Activated CD4-positive, alpha-beta memory T cell treated with anti-CD3 and anti-CD28 coated beads for 36 hours (primary cell): ENCODE data around the gene CHD9. TPM values are rescaled to one million over a fixed set of nuclear protein-coding genes. Genes with fewer than 3 reads are reported as not detected.
"Not testable (repeated sequence)": the region's sequence is repeated elsewhere in the genome, so short reads cannot be mapped to it uniquely, and the experiment has no call there.

Experiments used
- CTCF ChIA-PET: fragments of 350-600 bp; sonication (Branson Sonifier 250); formaldehyde crosslinking; loops from one replicate; lab custom pipeline; 2021; ENCODE audit warnings: antibody characterized with exemption, inconsistent platforms; lab: Charles Lee
- POLR2A ChIA-PET: fragments of 350-600 bp; sonication (Branson Sonifier 250); formaldehyde crosslinking; loops from one replicate; lab custom pipeline; 2021; ENCODE audit warnings: antibody characterized with exemption; lab: Charles Lee
- DNase-seq: peaks from one replicate; pipeline ENCODE4 v3.0.0-alpha.2; 2020
- H3K27ac Mint-ChIP-seq: one replicate; pipeline ENCODE4 v1.8.0; 2021; ENCODE audit warnings: mixed read lengths
- H3K27me3 Mint-ChIP-seq: one replicate; pipeline ENCODE4 v1.8.0; 2021; ENCODE audit warnings: mixed read lengths
- H3K36me3 Mint-ChIP-seq: one replicate; pipeline ENCODE4 v1.8.0; 2021; ENCODE audit warnings: mixed read lengths
- H3K4me1 Mint-ChIP-seq: one replicate; pipeline ENCODE4 v1.8.0; 2021; ENCODE audit warnings: low read depth, mixed read lengths
- H3K4me3 Mint-ChIP-seq: one replicate; pipeline ENCODE4 v1.8.0; 2021; ENCODE audit warnings: mild to moderate bottlenecking, mixed read lengths
- H3K9me3 Mint-ChIP-seq: one replicate; pipeline ENCODE4 v1.8.0; 2021; ENCODE audit warnings: mixed read lengths
- intact Hi-C: fragments of 100-400 bp; cut with micrococcal nuclease; formaldehyde crosslinking; loops from one replicate; pipeline ENCODE4 v1.15.1; 2023
- total RNA-seq, 2 experiments: library from RNA; stranded (reverse); gene quantifications; one replicate each; pipeline ENCODE4 v1.2.3, GENCODE V29; 2021

CHD9 gene
- total RNA-seq, 2 experiments from 2014 or later: 15.0 to 15.5 TPM

DNA sequence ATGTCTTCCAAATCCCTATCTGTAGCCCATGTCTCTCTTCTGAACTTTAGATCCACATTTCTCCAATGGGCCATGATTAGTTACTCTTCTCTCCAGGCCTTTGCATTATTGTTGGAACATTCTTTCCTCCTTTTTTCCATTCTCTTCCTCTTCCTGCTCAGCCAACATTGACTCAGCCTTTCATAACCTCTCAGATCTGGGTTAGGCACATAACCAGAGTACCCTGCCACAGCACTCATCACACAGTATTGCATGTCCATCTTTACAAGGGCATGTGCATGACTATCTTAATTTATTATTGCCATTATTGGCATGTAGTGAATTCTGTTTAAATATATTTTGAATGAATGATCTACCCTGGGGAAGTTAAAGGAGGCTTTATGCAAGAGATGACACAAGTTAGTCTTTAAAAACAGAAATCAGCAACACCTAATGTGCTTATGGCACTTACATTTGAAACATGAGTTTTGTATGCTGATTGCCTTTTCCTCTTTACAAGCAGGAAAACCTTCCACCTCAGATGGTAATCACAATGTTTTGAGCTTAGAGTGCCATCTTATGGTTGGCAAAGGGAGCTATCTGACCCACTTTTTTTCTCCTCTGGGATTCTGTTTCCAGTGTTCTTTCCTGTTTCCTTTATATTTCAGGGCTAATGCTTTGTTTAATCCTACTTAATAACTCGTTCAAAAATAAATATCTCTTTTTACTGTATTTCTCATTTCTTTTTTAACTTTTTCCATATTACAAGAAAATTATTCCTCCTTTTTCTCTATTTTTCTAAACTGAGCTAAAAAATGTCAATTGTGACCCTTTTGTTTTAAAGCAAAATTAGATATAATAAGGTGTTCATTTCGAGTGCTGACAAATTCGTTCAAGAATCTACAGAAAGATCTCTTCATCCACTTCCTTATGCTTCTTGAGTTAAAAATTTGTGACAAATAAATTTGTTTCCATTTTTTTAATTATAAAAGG, 228.5 kb downstream of the CHD9 start:
- ChIA-PET POLR2A (no interaction called here), CTCF (interaction anchor here (0.6 to 2.9 kb wide), 11 partner anchors 10 to 1091 kb away, joined by 3 to 26 read pairs (median 3); partner anchors contain the start of gene CHD9)
- H3K27ac Mint-ChIP-seq: no peak overlapping the region
- no peaks in the 10 kb centered on the region for H3K4me1 Mint-ChIP-seq
- no peak overlapping the region for H3K4me3 Mint-ChIP-seq
- peaks cover 5% of the 10 kb centered on the region for H3K36me3 Mint-ChIP-seq
- intact Hi-C loops: loop anchor here (1.0 to 10.0 kb wide), 3 partner anchors 148 to 228 kb away; partner anchors contain the start of gene AKTIP
- no peak for DNase-seq
- H3K9me3 Mint-ChIP-seq: no peaks in the 10 kb centered on the region
- no peaks in the 10 kb centered on the region for H3K27me3 Mint-ChIP-seq

- H3K9me3 Mint-ChIP-seq: no peaks in the 10 kb centered on the region
- ChIA-PET CTCF (interaction anchor here (2.9 kb wide), 1 partner anchor 230 kb away, joined by 26 read pairs; the partner anchor contains the start of gene CHD9), POLR2A (no interaction called here)
- no peaks in the 10 kb centered on the region for H3K4me1 Mint-ChIP-seq
- no peak overlapping the region for H3K4me3 Mint-ChIP-seq
- no peak overlapping the region for H3K27ac Mint-ChIP-seq
- intact Hi-C loops: loop anchor here (10.0 kb wide), 2 partner anchors 150 to 220 kb away; partner anchors contain the start of gene AKTIP
- no peaks in the 10 kb centered on the region for H3K27me3 Mint-ChIP-seq
- no peak for DNase-seq
- H3K36me3 Mint-ChIP-seq: peaks cover 10% of the 10 kb centered on the region
Observed at GRCh38 chr16:53285236-53285635, 230.4 kb downstream of the CHD9 start.

DNA sequence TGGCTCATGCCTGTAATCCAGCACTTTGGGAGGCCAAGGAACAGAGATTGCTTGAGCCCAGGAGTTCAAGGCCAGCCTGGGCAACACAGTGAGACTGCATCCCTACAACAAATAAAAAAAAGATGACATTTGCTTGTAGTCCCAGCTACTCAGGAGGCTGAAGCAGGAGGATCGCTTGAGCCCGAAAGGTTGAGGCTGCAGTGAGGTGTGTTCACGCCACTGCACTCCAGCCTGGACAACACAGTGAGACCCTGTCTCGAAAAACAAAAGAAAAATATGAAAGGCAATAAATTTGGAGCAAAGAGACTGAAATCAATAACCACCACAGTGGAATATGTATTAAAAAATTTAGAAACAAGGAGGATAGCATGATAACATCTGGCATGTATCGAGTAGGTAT, 235.7 kb downstream of the CHD9 start:
- Mint-ChIP-seq H3K27me3 (no peaks in the 10 kb centered on the region), H3K4me1 (no peaks in the 10 kb centered on the region), H3K9me3 (no peaks in the 10 kb centered on the region), H3K27ac (no peak overlapping the region), H3K4me3 (no peak overlapping the region), H3K36me3 (peaks cover 17% of the 10 kb centered on the region)
- ChIA-PET POLR2A (no interaction called here), CTCF (no interaction called here)
- DNase-seq: no peak
- intact Hi-C loops: no loop called here

DNA sequence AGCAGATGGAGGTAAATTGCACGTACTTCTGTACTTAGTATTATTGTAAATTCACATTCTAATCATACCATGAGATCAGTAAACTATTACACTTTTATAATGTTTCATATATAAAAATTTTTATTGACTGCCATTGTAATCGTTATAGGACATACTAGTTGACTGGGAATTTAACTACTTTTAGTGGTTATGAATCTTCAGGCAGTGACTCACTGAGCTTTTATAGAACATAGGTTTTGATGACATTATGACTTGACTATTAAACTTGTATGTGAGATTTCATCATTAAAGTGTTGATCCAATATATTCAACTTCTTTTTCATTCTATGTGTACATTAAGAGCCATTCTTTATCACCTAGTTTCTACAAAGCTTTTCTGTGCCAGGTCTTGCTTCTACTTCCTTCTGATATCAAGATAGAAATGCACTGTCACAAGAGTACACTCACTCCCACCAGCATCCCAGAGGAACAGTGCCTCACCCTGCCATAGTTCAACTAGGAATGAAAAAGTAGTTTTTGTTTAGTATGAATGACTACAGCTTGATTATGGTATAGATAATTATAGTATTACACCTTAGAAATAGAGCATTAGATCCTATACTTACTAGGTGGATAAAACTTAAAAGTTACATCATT, 237.1 kb downstream of the CHD9 start:
- no peaks in the 10 kb centered on the region for H3K9me3 Mint-ChIP-seq
- POLR2A ChIA-PET: no interaction called here
- intact Hi-C loops: no loop called here
- H3K36me3 Mint-ChIP-seq: peaks cover 18% of the 10 kb centered on the region
- no peak overlapping the region for H3K4me3 Mint-ChIP-seq
- CTCF ChIA-PET: interaction anchor here (1.8 kb wide), 1 partner anchor 237 kb away, joined by 4 read pairs; the partner anchor contains the start of gene CHD9
- DNase-seq: no peak
- no peaks in the 10 kb centered on the region for H3K4me1 Mint-ChIP-seq
- H3K27me3 Mint-ChIP-seq: no peaks in the 10 kb centered on the region
- no peak overlapping the region for H3K27ac Mint-ChIP-seq

DNA sequence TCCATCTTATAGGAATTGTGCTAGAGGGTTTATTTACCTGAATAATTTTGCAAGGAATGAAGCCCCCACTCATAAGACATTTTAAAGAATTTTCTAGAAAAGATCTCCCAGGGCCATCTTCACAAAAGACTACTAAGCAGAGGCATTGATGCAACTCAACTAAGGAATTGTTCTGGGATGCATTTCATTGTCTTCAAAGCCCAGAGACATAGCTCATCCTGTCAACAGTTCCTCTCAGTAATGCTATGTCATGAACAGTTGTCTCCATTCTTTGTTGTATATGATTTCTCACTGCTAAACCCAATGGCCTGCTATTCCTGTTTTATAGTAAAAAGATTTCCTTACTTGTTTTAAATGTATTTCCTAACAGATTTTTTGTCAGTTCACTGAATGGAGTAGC, 242.7 kb downstream of the CHD9 start:
- no peak for DNase-seq
- ChIA-PET POLR2A (no interaction called here), CTCF (interaction anchor here (1.1 kb wide), 1 partner anchor 14 kb away, joined by 3 read pairs; no protein-coding TSS in a partner anchor)
- Mint-ChIP-seq H3K4me3 (no peak overlapping the region), H3K27ac (no peak overlapping the region), H3K36me3 (peaks cover 21% of the 10 kb centered on the region), H3K9me3 (no peaks in the 10 kb centered on the region), H3K27me3 (no peaks in the 10 kb centered on the region), H3K4me1 (no peaks in the 10 kb centered on the region)
- intact Hi-C loops: no loop called here

DNA sequence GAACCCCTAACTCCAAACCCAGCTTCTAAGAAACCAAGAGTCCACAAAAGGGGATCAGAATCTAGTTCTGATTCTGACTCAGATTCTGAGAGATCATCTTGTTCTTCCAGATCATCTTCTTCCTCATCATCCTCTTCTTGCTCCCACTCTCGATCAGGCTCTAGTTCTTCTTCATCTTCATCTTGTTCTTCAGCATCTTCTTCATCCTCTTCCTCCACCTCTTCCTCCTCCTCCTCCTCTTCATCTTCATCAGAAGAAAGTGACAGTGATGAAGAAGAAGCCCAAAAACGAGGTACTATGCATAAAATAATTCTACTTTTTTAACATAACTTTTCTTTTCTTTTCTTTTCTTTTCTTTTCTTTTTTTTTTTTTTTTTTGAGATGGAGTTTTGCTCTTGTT, 249.5 kb downstream of the CHD9 start:
- no peaks in the 10 kb centered on the region for H3K27me3 Mint-ChIP-seq
- H3K9me3 Mint-ChIP-seq: no peaks in the 10 kb centered on the region
- ChIA-PET CTCF (no interaction called here), POLR2A (interaction anchor here (0.6 kb wide), 1 partner anchor 14 kb away, joined by 3 read pairs; no protein-coding TSS in a partner anchor)
- DNase-seq: no peak
- intact Hi-C loops: no loop called here
- H3K36me3 Mint-ChIP-seq: peaks cover 18% of the 10 kb centered on the region
- no peak overlapping the region for H3K4me3 Mint-ChIP-seq
- no peak overlapping the region for H3K27ac Mint-ChIP-seq
- H3K4me1 Mint-ChIP-seq: no peaks in the 10 kb centered on the region

DNA sequence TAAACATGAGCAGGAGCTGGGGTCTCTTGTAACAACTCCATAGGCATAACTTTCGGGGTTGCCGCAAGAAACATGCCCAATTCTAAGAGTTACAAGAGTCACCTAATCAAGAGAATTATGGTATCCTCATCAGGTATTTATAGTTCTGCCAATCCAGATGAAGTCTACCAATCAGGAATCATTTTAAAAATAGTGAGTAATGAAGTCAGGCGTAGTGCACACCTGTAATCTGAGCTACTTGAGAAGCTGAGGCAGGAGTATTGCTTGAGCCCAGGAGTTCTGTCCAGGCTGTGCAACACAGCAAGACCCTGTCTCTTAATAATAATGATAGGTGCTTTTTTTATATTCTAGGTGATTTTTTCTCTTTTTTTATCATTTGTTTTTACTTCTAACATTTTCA, 251.0 kb downstream of the CHD9 start:
- ChIA-PET CTCF (no interaction called here), POLR2A (interaction anchor here (0.7 kb wide), 1 partner anchor 19 kb away, joined by 3 read pairs; no protein-coding TSS in a partner anchor)
- intact Hi-C loops: no loop called here
- H3K27ac Mint-ChIP-seq: no peak overlapping the region
- H3K4me3 Mint-ChIP-seq: no peak overlapping the region
- no peaks in the 10 kb centered on the region for H3K4me1 Mint-ChIP-seq
- H3K9me3 Mint-ChIP-seq: no peaks in the 10 kb centered on the region
- DNase-seq: no peak
- no peaks in the 10 kb centered on the region for H3K27me3 Mint-ChIP-seq
- H3K36me3 Mint-ChIP-seq: peaks cover 24% of the 10 kb centered on the region

DNA sequence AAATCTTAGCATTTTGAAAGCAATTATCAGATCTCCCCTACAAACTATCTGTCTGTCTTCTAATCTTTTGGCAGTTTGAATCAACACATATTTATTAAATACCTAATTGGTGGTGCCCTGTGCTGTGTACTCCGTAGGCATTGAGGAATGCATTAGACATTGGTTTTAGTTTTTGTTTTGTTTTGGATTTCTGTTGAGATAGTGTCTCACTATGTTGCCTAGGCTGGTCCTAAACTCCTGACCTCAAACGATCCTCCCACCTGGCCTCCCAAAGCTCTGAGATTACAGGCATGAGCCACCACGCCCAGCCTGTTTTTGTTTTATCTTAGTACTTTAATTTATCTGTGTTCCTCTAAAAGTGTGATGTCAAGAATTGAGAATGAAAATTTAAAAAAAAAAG, 254.7 kb downstream of the CHD9 start:
- DNase-seq: no peak
- Mint-ChIP-seq H3K36me3 (peaks cover 16% of the 10 kb centered on the region), H3K4me1 (no peaks in the 10 kb centered on the region), H3K4me3 (no peak overlapping the region), H3K27me3 (no peaks in the 10 kb centered on the region), H3K9me3 (no peaks in the 10 kb centered on the region), H3K27ac (no peak overlapping the region)
- intact Hi-C loops: no loop called here
- POLR2A ChIA-PET: no interaction called here
- CTCF ChIA-PET: no interaction called here

- POLR2A ChIA-PET: no interaction called here
- H3K27ac Mint-ChIP-seq: no peak overlapping the region
- no peaks in the 10 kb centered on the region for H3K9me3 Mint-ChIP-seq
- intact Hi-C loops: no loop called here
- no peaks in the 10 kb centered on the region for H3K27me3 Mint-ChIP-seq
- CTCF ChIA-PET: interaction anchor here (1.5 kb wide), 1 partner anchor 266 kb away, joined by 4 read pairs; the partner anchor contains the start of gene CHD9
- H3K4me3 Mint-ChIP-seq: no peak overlapping the region
- H3K4me1 Mint-ChIP-seq: no peaks in the 10 kb centered on the region
- peaks cover 22% of the 10 kb centered on the region for H3K36me3 Mint-ChIP-seq
- DNase-seq: no peak
Observed at GRCh38 chr16:53320992-53321391, 266.2 kb downstream of the CHD9 start.

DNA sequence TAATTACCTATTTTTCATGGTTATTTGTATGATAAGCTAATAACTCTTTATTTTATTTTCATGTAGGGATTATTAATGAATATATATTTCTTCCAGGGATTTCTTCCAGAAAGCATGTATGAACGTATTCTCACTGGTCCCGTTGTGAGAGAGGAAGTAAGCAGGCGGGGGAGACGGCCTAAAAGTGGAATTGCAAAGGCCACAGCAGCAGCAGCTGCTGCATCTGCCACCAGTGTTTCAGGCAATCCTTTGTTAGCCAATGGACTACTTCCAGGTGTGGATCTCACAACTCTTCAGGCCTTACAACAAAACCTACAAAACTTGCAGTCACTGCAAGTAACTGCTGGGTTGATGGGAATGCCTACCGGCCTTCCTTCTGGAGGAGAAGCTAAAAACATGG, 269.1 kb downstream of the CHD9 start:
- intact Hi-C loops: no loop called here
- no peak overlapping the region for H3K27ac Mint-ChIP-seq
- no peaks in the 10 kb centered on the region for H3K4me1 Mint-ChIP-seq
- H3K36me3 Mint-ChIP-seq: peaks cover 13% of the 10 kb centered on the region
- no peak overlapping the region for H3K4me3 Mint-ChIP-seq
- CTCF ChIA-PET: no interaction called here
- H3K9me3 Mint-ChIP-seq: no peaks in the 10 kb centered on the region
- no peak for DNase-seq
- POLR2A ChIA-PET: interaction anchor here (0.6 kb wide), 1 partner anchor 18 kb away, joined by 3 read pairs; no protein-coding TSS in a partner anchor
- H3K27me3 Mint-ChIP-seq: no peaks in the 10 kb centered on the region

GRCh38 chr16:53330991-53331390, 276.2 kb downstream of the CHD9 start:
- DNase-seq, H3K4me1 Mint-ChIP-seq, H3K36me3 Mint-ChIP-seq, intact Hi-C loops, POLR2A ChIA-PET, H3K27me3 Mint-ChIP-seq, CTCF ChIA-PET, H3K4me3 Mint-ChIP-seq, H3K27ac Mint-ChIP-seq, H3K9me3 Mint-ChIP-seq: not testable (repeated sequence)

- Mint-ChIP-seq H3K4me1 (peaks cover 3% of the 10 kb centered on the region), H3K27me3 (no peaks in the 10 kb centered on the region), H3K4me3 (no peak overlapping the region), H3K27ac (no peak overlapping the region), H3K36me3 (no peaks in the 10 kb centered on the region), H3K9me3 (peaks cover 6% of the 10 kb centered on the region)
- ChIA-PET POLR2A (no interaction called here), CTCF (no interaction called here)
- no peak for DNase-seq
- intact Hi-C loops: no loop called here
Observed at GRCh38 chr16:53334581-53334980, 279.8 kb downstream of the CHD9 start.
